ENCODE results near the gene IFNE.

The IFNE gene

DNA sequence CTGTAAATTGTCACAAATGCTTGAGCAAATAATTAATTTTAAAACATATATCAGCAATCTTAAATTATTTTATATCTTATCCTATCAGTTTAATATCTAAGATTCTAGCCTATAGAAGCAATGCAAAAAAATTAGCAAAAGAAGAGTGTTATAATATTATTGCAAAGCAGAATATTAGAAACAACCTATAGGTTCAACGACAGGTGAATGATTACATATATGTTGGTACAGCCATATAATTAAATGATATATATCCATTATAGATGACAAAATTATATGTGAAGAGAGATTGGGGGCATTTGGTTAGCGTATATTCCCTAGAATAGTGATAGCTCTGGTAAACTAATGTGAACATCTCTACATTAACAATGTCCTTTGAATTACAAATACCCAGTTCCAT lies at the start of gene IFNE:
Gene IFNE, minus strand, starts transcription at position 101 of the 400 bp plus-strand sequence. CDS start 619 bp downstream, outside the sequence.
- no peak for DNase-seq

DNA sequence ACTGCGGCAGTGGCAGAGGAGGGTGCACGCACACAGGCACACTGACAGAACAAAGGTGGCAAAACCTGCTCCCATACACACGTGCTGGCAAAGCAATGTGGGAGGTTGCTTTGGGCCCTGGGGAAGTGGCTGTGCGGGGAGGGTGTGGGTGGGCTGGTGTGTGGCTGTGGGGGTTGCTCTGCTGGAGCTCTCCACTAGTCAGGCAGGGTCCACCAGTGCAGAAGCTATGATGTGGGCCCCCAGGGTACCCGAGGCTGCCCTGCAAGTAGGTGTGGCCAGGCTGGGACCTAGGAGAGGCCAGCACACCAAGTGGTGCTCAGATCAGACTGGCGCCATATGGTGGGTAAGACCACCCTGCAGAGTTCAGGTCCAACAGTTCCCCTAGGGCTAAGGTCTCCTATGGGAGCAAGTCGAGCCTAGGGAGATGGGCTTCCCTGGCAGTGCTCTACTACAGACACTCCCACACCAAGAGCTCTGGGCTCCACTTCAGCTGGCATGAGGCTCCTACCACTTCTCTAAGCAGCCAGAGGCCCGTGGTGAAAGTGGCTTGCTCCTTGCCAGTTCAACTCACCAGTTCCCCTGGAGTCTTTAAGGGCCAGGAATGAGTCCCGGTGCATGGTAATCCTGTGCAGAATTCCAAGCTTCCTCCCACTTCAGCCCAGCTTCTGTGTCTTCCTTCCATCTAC lies 46.2 kb upstream of the IFNE start:
- DNase-seq: no peak

DNA sequence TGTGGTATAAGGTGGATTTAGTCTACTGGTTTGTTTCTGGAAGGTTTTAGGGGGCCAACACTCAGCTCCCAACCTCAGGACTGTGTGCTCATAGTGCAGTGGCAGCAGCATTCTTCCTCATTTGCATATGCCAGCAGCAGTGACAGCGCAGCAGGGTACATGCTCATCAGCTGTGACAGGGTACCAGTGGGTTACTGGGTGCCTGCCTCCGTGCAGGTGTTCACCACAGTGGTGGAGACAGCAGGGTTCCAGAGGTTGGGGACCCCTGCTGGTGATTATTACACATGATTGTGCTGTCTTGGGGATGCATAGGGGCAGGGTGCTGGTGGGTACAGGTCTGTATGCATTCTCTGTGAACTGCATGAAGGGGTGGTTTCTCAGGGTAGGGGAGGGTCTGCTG lies 45.5 kb upstream of the IFNE start:
- DNase-seq: no peak

DNA sequence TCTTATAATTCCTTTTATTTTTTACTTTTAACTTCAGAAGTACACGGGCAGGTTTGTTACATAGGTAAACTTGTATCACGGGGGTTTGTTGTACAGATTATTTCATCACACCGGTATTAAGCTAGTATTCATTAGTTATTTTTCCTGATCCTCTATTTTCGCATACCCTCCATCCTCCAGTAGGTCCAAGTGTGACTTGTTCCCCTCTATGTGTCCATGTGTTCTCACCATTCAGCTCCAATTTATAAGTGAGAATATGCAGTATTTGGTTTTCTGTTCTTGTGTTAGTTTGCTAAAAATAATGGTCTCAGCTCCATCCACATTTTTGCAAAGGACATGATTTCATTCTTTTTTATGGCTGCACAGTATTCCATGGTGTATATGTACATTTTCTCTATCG lies 43.1 kb upstream of the IFNE start:
- DNase-seq: no peak

DNA sequence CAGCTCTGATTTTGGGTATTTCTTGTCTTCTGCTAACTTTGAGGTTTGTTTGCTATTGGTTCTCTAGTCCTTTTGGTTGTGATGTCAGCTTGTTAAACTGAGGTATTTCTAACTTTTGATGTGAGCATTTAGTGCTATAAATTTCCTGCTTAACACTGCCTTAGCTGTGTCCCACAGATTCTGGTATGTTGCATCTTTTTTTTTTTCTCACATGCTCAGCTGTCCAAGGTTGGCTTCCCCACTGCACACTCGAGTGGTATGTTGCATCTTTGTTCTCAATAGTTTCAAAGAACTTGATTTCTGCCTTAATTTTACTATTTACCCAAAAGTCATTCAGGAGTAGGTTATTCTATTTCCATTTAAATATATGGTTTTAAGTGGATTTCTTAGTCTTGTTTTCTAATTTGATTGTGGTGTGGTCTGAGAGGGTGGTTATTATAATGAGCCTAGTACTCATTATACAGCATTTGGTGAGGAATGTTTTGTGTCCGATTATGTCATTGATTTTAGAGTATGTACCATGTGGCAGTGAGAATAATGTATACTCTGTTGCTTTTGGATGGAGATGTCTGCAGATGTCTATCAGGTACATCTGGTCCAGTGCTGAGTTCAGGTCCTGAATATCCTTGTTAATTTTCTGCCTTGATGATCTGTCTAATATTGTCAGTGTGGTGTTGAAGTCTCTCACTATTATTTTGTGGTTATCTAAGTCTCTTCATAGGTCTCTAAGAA lies 42.2 kb upstream of the IFNE start:
- no peak for DNase-seq

GRCh38 chr9:21523021-21524014 lies 41.2 kb upstream of the IFNE start:
- no peak for DNase-seq

DNA sequence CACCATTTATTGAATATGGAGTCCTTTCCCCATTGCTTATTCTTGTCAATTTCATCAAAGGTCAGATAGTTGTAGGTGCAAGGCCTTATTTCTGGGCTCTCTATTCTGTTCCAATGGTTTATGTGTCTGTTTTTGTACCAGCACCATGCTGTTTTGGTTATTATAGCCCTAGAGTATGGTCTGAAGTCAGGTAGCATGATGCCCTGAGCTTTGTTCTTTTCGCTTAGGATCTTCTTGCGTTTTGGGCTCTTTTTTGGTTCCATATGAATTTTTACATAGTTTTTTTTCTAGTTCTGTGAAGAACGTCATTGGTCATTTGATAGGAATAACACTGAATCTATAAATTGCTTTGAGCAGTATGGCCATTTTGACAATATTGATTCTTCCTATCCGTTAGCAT lies 40.2 kb upstream of the IFNE start:
- no peak for DNase-seq

DNA sequence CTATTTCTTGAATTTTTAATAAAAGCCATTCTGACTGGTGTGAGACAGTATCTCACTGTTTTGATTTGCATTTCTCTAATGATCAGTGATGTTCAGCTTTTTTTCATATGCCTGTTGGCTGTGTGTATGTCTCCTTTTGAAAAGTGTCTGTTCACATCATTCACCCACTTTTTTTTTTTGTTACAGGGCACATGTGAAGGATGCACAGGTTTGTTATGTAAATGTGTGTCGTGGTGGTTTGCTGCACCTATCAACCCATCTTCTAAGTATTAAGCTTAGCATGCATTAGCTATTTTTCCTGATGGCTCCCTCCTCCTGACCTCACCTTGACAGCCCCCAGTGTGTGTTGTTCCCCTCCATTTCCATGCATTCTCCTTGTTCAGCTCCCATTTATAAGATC lies 39.3 kb upstream of the IFNE start:
- DNase-seq: no peak

- DNase-seq: no peak
Measured at GRCh38 chr9:21520501-21521228, 38.6 kb upstream of the IFNE start.

DNA sequence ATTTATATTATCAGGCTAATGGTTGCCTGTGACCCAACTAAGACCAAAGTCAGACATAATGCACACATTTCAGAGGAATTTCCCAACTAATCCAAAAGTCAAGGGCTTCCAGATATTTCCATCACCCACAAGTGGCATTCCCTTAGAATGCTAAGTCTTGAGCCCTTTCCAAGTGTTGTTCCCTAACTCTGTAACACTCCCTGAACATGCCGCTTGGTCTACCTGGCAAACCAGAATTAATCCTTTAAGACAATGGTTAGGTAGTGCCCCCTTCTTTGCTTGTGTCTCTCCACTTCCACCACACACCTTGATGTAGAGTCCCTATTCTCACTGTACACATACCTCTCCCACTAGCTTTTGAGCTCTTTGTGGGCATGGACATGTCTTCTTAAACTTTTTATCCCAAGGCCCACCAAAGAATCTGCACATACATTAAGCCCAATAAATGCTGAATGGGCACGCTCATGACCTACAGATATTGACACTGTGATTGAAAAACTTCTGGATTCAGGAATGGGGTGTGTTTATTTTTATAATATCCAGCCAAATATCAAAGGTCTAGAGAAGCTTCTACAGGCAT lies 37.8 kb upstream of the IFNE start:
- no peak for DNase-seq

DNA sequence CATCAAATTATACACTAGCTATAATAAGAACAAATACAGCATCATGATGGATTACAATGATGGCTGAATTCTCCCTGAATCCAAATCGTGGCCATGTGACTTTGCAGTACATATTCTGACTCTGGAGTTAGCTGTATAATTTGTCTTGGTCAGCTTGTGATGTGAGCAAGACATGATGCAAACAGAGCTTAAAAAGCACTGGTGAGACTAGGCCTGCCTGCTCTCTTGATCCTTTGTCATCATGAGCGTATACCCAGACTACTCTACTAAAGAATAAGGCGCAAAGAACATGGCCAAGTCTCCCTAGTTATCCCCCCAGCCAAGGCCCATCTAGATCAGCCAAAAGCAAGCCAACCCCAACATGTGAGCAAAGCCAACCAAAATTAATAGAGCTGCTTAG lies 34.7 kb upstream of the IFNE start:
- DNase-seq: no peak

- DNase-seq: no peak
Measured at GRCh38 chr9:21513431-21513830, 31.3 kb upstream of the IFNE start.

- no peak for DNase-seq
Measured at GRCh38 chr9:21510806-21511205, 28.7 kb upstream of the IFNE start.

GRCh38 chr9:21507483-21507790 lies 25.3 kb upstream of the IFNE start:
- DNase-seq: no peak

DNA sequence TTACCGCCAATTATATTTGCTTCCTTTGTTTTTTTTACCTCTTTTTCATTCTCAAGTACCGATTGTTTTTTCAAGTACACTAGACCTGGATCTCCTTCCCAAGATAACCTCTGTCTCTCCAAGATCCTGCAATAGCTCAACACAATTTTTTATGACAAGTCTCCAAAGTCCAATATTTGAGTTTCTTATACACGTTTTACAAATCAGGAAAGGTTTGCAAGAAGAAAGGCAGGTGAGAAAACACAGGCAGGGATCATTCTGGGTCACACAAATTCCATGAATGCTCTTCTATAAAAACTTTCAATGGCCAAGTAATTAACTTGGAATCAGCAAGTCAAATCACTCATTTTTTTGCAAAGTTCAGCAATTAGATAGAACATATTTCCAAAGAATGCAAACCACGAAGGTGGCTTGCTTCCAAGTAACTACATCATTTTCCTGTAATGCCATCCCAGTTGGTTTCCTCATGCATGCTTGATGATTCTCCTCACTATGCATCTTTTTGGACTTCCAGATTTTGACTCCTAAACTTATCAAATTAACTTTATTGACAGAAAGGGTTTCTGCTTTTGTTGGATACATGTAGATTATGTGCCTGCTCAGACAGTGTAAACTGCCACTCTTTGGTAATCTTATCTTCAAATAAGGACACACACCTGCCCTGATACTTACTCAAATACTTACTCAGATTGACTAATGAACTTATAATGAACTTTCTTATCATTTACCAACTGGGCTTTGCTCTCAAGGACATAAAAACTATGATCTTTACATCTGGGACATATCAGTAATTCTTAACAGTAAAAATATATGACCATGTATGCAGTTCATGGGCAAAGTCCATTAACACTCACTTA lies 24.7 kb upstream of the IFNE start:
- DNase-seq: no peak

DNA sequence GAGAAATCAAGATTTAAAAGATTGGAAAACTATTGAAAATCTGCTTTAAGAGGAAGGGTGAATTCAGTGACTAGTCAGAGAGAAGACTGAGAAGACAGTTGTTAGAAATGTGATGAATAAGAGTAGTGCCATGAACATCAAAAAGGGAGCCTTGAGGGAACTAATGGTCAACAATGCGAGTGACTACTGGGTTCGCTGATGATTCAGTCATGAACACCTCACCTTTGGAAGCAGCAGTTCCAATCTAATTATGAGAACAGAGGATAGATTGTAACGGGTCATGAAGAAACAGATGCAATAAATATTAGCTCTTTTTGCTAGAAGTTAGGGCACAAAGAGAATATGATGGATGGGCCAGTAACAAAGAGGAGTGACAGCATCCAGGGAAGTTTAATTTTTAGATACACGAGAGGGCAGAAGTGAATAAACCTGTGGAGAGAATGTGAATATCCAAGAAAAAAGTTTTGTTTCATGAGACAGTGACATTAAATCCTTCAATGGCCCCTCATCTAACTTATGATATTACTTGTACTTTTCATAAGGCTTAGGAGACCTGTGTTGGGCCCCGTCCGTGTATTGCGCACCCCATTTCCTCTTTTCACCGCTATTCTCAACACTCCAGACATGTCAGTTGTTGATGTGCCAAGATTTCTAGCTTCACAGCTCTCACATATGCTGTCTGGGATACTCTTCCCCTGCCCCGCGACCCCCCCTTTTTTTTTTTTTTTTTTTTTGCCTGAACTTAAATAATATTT lies 23.5 kb upstream of the IFNE start:
- DNase-seq: no peak

DNA sequence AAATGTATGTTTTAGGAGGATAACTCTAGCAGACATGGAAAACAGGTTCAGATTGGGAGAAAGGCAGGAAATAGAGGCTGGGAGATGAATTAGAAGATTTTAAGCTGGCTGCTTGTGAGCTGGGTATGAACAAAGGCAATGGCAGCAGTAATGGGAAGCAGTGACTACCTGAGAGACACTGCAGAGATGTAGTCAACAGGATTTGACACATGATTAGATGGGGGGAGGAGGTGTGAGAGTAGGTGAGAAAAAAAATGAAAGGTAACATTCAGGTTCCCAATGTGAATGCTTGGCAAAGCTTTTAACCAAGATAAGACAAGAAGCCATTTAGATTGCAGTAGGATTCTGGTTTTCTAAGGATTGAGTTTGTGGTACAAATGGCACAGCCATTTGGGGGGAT lies 22.8 kb upstream of the IFNE start:
- no peak for DNase-seq

- no peak for DNase-seq
Measured at GRCh38 chr9:21504113-21504512, 22.0 kb upstream of the IFNE start.

DNA sequence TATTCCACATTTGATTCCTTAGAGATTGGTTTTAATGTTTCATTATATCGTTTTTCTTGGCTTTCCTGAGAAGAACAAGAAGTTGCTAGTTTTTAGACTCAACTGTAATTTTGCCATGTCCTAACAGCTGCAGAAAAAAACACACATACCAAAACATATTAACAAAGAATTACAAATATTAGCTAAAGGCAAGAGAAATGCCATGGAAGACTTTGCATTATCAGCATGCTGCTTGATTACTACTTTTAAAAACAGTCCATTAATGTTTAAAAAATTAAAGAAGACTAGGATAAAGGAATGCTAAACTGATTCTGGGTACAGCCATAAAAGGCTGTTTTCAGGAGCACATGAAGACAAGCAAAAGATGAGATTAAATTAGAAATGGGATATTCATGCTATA lies 20.5 kb upstream of the IFNE start:
- no peak for DNase-seq
